MM.1S (cell line): Measurements from ENCODE around the gene PTHLH.

Experiments
- CTCF ChIP-seq: fragments of 300-600 bp; sonication (generic); IDR thresholded peaks from 2 replicates; pipeline ENCODE4 v1.5.1; 2016; ENCODE audit warnings: antibody characterized with exemption, low read length, mixed read lengths
- EZH2 ChIP-seq: fragments of 300-600 bp; sonication (generic); optimal IDR thresholded peaks from 2 replicates; pipeline ENCODE3; 2017; ENCODE audit warnings: low read depth, mild to moderate bottlenecking, antibody characterized with exemption, low read length, mixed read lengths
- EZH2phosphoT487 ChIP-seq: fragments of 300-600 bp; sonication (generic); IDR thresholded peaks from 2 replicates; pipeline ENCODE4 v1.6.1; 2018; ENCODE audit warnings: antibody characterized with exemption, low read length

GRCh38 chr12:27988594-27989233 lies 16.2 kb upstream of the PTHLH start:
- no peak for TF ChIP-seq CTCF
- TF ChIP-seq EZH2phosphoT487, result no peak
- no peak for TF ChIP-seq EZH2
